GM04504 (cell line): ENCODE results near the gene MTFR2.

Experiments
- DNase-seq: peaks from one replicate; pipeline ENCODE4 v3.0.0-alpha.2; 2012; ENCODE audit warnings: low read depth

MTFR2 gene

DNA sequence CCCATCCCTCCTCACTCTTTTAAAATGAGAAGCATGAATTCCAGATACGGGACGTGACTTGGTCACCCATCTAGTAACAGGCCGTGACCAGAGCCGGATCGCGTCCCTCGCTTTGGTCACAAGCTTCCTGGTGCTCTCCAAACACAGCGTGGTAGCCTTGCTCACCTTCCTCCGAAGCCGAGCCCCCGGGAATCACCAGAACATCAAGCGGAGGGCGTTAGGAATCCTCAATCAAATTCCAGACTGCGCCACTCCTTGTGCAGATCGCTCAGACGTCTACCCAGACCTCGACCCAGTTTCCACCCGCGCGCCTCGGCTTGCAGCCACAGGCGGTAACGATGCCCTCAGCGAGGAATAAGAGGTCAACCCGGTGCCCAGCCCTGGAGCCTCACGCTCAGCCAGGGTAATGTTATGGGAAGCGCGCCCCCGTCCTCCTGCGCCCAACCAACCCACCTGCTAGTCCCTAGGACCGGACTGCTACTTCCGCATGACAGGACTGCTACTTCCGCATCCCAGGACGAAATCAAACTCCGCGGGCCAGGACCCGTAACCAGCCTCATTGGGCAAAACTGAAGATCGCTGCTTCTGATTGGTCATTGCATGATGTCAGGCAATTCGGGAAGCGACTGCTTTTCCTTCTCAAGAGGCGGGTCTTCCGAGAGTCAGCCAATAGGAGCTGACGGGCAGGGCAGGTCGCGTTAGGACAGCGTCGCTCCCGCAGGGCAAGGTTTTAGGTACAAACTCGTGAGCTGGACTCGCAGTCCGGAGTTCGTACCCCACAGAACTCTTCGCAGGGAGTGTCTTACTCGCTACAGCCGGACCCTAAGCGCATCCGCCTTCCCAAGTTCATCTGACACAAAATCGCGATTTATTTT, at the start of gene MTFR2:
Gene MTFR2, minus strand, starts transcription at position 501 of the 875 bp plus-strand sequence. CDS start 1,212 bp downstream, outside the sequence.
- DNase-seq, result peak; percentile 99

DNA sequence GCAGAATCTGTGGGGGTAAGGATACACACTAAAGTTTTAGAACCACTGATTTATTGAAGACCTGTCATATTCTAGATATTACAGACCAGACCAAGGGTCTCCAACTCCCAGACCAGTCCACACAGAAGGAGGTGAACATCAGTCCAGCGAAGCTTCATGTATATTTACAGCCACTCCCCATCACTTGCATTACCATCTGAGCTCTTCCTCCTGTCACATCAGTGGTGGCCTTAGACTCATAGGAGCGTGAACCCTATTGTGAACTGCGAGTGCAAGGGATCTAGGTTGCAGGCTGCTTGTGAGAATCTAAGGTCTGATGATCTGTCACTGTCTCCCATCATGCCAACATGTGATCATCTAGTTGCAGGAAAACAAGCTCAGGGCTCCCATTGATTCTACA, 44.5 kb upstream of the MTFR2 start:
- no peak for DNase-seq

DNA sequence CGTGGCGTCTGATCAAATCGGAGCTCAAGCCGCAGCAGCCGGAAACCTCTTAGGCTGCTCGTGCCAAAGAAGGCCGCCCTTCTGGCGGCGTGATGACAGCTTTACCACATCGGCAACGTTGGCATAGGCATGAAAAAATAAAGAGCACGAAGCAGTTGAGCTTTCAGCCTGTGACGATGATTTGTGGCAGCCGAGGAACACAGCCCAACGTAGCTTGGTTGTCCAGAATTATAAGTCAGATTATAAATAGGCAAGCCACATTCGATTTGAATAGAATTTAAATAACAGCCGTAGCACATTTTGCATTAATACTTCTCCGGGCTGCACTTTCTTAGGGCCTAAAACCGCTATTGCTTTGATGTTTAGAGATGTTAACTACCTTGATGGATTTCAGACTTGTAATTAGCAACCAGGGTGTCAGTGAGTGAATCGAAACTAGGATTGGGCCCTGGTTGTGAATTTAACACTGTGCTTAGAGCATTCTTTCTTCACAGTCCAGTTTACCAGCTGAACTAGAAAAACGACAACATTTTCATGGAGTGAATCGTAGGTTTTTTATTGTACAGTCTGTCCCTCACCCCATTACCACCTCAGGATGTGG, 40.4 kb upstream of the MTFR2 start:
- peak; percentile 82 for DNase-seq

GRCh38 chr6:136289579-136290409, 39.7 kb upstream of the MTFR2 start, which contains the start of gene BCLAF1:
TSS of gene BCLAF1 (minus strand) at chr6:136289846. CDS start at chr6:136279866, 9,980 bp downstream.
- DNase-seq, result peak; percentile 98

DNA sequence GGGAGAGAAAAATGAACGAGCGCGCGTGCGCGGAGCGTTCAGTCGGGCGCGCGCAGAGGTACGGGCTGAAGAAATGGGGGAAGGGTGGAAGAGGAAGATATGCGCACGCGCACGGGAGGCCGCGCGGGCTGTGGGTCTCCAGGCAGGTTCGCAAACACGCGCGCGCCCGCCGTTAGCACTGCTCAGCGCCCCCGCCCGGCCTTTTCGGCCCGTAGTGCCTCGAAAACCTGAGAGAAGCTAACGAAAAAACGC, 39.1 kb upstream of the MTFR2 start:
- peak; percentile 69 for DNase-seq

GRCh38 chr6:136288566-136289326, 38.6 kb upstream of the MTFR2 start:
- peak; percentile 91 for DNase-seq

DNA sequence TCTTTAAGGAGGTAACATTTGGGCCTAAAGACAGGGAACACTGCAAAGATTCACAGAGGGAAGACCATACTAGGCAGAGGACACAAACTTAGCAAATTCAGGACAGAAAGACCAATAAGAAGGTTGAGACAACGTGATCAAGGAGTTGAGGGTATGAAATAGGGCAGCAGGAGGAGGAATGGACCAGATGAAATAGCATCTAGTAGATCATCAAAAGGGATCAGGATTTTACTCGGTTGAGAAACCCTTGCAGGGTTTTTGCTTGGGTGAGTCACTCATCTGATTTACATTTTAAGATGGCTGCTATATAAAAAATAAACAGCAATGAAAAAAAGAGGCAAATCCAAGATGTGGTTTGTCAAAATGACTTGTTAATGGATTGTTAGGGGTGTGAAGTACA, 34.8 kb upstream of the MTFR2 start:
- DNase-seq, result peak; percentile 18

DNA sequence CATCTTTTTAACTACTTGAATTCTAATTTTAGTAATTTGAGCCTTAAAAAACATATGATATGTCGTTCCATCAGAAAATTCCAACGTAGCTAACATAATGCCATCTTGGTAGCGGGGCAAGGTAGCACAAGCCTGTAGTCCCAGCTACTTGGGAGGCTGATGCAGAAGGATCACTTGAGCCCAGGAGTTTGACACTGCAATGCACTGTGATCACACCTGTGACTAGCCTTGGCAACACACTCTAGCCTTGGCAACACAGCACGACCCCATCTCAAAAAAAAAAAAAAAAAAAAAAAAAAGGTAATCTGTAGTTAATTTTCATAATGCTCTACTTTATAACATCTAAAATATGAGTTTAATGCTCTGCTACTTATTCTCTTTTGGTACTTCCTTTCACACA, 32.8 kb upstream of the MTFR2 start:
- no peak for DNase-seq

GRCh38 chr6:136280032-136280609, 30.0 kb upstream of the MTFR2 start:
- DNase-seq, result no peak

GRCh38 chr6:136274062-136274461, 24.0 kb upstream of the MTFR2 start:
- DNase-seq, result no peak

GRCh38 chr6:136265101-136265500, 15.0 kb upstream of the MTFR2 start:
- DNase-seq, result no peak

DNA sequence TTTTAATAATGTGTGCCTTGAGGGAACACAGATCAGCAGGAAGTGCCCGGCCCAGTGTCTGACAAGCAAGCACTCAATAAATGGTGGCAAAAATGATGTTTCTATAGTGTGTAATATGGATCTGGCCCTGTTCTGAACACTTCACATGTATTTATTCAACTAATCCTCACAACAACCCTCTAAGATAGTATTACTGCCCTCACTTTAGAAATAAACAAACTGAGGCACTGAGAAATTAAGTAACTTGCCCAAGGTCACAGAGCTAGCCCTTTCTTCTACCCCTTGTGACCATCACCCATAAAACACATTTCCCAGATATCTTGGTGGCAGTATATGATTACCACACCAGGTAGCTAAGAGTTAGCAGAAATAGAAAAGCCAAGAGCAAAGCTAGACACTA, 12.8 kb upstream of the MTFR2 start:
- no peak for DNase-seq

DNA sequence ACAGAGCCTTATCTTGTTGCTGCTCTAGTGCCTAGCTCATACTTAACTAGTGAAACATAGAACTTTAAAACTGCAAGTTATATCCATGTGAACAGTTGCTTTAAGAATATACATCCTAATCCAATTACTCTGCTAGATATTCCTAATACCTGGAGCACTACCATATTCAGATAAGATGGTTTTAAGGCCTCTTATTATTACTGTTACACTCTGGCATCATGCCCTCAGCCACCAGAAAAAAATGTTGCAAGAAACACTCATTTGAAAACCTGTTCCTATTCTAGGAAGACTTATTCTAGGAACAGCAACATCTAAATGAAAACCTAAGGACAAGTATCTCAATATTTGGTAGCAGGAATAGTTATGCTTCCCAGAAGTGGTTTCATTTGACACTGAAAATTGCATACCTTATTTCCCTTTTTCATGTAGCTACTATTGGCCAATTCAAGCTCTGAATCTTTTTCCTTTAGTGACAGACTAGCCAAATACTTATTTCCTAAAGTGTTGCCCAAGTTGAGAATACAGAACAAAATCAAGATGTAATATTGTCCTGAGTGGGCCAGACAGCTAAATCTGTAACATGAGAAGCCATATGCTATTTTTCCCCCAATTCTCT, 4.8 kb upstream of the MTFR2 start:
- no peak for DNase-seq

GRCh38 chr6:136253734-136254133, 3.6 kb upstream of the MTFR2 start:
- no peak for DNase-seq

GRCh38 chr6:136252441-136252840, 2.3 kb upstream of the MTFR2 start:
- no peak for DNase-seq

- no peak for DNase-seq
These were observed 1.3 kb upstream of the MTFR2 start for GRCh38 chr6:136251394-136251793.

DNA sequence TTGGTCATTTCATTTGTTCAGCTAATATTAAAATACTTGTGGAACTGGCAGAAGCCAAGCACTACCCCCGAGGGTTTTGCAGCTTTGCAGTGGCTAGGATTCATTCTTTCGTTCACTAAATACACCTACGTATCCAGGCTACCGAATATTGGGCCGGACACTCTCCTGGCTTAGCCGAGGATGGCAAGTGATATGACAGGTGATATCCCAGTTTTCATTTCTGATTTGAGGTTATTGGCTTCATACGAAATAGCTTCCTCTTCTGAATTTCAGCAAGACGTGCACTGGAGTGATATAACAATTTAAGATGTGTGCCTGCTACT, 536 bp upstream of the MTFR2 start:
- DNase-seq, result no peak

DNA sequence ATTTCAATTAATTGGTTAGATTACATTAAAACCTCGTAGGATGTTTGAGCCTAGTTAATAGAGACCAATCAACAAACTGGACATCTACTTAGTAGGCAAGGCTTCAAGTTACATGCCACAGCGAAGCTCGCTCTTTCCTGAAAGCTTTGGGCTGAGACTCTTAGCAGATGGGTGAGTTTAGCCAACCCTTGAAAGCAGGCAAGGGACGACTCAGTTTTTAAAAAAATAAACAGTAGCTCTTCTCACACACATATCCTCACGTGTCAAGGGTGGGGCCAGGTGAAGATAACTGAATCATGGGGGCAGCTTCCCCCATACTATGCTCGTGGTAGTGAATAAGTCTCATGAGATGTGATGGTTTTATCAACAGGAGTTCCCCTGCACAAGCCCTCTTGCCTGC, 775 bp downstream of the MTFR2 start:
- no peak for DNase-seq

DNA sequence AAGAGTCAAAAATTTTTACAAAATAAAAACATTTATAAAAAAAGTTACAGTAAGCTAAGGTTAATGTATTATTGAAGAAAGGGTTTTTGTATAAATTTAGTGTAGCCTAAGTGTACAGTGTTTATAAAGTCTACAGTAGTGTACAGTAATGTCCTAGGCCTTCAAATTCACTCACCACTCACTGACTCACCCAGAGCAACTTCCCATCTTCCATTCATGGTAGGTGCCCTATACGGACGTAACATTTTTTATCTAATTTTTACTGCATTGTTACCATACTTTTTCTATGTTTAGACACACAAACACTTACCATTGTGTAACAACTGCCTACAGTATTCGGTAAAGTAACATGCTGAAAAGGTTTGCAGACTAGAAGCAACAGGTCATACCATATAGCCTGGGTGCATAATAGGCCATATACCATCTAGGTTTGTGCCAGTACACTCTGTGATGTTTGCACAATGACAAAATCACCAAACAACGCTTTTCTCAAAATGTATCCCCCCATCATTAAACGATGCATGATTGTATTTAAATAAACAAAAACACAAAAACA, 6.0 kb downstream of the MTFR2 start:
- no peak for DNase-seq

GRCh38 chr6:136236466-136237293, 13.4 kb downstream of the MTFR2 start:
- no peak for DNase-seq
